ENCODE results near the gene LPGAT1. TPM values are rescaled to one million over a fixed set of nuclear protein-coding genes. Genes with fewer than 3 reads are reported as not detected.
"Not testable (repeated sequence)": the region's sequence is repeated elsewhere in the genome, so short reads cannot be mapped to it uniquely, and the experiment has no call there.

Gene LPGAT1
- polyA plus RNA-seq, 3 donors from 2014 or later: 29.1 to 63.3 (median 46.9) TPM

DNA sequence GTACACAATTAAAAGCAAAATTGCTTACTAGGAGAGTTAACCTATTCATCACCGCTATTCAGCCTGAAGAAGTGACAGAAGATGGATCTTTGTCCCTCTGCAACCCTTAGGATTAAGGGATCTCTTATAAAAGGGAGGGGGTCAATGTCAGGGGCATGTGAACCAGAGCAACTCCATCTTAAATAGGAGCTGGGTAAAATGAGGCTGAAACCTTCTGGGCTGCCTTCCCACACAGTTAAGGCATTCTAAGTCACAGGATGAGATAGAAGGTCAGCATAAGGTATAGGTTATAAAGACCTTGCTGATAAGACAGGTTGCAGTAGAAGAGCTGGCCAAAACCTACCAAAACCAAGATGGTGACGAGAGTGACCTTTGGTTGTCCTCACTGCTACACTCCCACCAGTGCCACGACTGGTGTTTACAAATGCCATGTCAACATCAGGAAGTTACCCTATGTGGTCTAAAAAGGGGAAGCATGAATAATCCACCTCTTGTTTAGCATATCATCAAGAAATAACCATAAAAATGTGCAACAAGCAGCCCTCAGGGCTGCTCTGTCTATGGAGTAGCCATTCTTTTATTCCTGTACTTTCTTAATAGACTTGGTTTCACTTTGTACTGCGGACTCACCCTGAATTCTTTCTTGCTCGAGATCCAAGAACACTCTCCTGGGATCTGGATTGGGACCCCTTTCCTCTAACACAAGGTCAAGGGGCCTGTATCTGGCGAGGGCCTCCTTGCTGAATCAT is 119.8 kb downstream of the LPGAT1 start:
- no peak for DNase-seq
- Mint-ChIP-seq H3K4me1 (no peaks in the 10 kb centered on the region), H3K27me3 (ENCODE audit: low read depth in 3 of 3) (no peaks in the 10 kb centered on the region), H3K4me3 (no peak overlapping the region), H3K36me3 (no peaks in the 10 kb centered on the region), H3K9me3 (no peaks in the 10 kb centered on the region), H3K27ac (no peak overlapping the region)

DNA sequence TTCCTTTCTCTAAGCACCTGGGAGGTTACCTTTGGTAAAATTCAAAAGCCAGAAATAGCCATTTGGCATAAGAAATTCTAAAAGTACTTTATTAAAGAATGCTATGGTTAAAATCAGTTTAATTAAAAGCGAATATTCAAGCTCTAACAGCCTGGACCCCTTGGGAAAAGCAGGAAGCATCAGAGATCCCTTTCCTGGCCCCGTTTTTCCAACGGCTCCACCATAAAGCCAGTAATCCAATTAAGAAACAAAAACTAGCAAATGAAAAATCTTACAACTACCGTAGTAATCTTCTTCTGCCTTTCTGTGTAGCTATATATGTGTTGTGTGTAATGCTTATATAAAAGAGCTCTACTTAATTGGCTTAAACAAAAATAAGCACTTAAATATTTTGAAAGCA is 121.6 kb downstream of the LPGAT1 start:
- no peak overlapping the region for H3K4me3 Mint-ChIP-seq
- no peaks in the 10 kb centered on the region for H3K36me3 Mint-ChIP-seq
- H3K27ac Mint-ChIP-seq: no peak overlapping the region
- no peak for DNase-seq
- H3K27me3 Mint-ChIP-seq (ENCODE audit: low read depth in 3 of 3): no peaks in the 10 kb centered on the region
- H3K9me3 Mint-ChIP-seq: no peaks in the 10 kb centered on the region
- no peaks in the 10 kb centered on the region for H3K4me1 Mint-ChIP-seq

DNA sequence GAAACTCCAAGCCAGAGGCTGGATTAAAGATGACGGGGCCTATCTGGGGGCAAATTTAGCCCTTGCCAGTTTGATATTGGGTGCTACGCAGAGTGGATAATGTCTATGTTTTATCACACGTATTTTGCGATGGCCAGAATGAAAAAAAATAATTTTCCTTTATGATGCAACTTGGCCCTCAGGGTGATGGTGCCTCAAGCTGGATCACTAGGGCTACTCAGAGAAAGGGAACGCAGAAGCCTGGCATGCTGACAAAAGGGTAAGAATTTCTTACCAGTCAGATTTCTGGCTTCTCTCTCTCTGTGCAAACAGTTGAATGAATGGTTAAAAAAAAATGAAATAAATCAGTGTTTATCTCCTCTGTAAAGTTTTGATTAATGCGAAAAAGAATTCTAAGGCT is 122.6 kb downstream of the LPGAT1 start:
- Mint-ChIP-seq H3K4me1 (no peaks in the 10 kb centered on the region), H3K27ac (no peak overlapping the region), H3K9me3 (no peaks in the 10 kb centered on the region), H3K27me3 (ENCODE audit: low read depth in 3 of 3) (no peaks in the 10 kb centered on the region), H3K4me3 (no peak overlapping the region), H3K36me3 (no peaks in the 10 kb centered on the region)
- DNase-seq: no peak

DNA sequence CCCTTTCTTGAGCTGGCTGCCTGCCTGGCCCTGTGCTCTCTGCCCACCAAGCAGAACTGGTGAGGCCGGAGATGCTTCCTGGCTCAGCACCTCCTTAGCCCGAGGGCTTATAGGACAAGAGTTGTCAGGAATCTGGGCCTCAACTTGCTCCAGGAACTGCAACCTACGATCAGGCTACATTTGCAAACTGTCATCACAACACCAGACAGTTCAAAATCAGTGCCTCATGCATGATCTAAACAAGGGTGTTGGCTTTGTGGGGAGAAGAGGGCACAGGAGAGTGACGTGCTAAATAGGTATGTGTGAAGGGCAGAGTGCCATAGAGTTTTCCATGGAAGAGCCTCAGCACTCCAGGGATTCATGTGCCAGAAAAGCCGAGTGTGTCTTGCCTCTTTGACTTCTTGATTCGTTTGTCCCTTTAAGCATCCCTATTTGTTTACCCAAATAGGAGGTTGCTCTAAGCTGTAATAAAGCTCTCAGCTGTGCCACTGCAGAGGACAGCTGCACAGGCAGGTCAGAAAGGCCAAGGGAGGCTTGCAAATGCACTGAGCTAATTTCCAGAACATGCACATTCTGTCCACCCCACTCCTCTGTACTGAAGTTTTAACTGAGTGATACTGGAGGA is 125.0 kb downstream of the LPGAT1 start:
- no peaks in the 10 kb centered on the region for H3K9me3 Mint-ChIP-seq
- no peaks in the 10 kb centered on the region for H3K4me1 Mint-ChIP-seq
- no peak for DNase-seq
- H3K4me3 Mint-ChIP-seq: no peak overlapping the region
- peaks cover under 1 to 4% (median 2%) of the 10 kb centered on the region in 3 donors for H3K27me3 Mint-ChIP-seq (ENCODE audit: low read depth in 3 of 3)
- H3K36me3 Mint-ChIP-seq: no peaks in the 10 kb centered on the region
- H3K27ac Mint-ChIP-seq: no peak overlapping the region

DNA sequence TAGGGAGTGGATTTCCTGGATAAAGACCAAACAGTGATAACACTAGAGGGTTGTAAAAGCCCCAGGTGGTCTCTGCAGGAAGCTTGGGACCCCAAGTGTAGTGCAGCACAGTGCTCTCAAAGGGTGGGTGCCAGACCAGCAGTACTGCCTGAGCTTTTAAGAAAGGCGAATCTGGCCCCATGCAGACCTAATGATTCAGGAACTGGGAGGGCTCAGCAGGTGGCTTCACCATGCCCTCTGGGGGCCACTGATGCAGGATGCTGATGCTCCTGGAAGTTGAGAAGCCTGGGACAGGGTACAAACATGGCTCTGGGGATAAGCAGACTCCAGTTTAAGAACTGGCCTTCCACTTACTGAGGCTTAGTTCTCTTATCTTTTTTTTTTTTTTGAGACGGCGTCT is 126.0 kb downstream of the LPGAT1 start:
- DNase-seq: no peak
- H3K4me1 Mint-ChIP-seq: peaks cover 0 to under 1% of the 10 kb centered on the region in 2 donors
- H3K4me3 Mint-ChIP-seq: no peak overlapping the region
- no peaks in the 10 kb centered on the region for H3K36me3 Mint-ChIP-seq
- no peak overlapping the region for H3K27ac Mint-ChIP-seq
- no peaks in the 10 kb centered on the region for H3K9me3 Mint-ChIP-seq
- peaks cover 2 to 4% (median 2%) of the 10 kb centered on the region in 3 donors for H3K27me3 Mint-ChIP-seq (ENCODE audit: low read depth in 3 of 3)

DNA sequence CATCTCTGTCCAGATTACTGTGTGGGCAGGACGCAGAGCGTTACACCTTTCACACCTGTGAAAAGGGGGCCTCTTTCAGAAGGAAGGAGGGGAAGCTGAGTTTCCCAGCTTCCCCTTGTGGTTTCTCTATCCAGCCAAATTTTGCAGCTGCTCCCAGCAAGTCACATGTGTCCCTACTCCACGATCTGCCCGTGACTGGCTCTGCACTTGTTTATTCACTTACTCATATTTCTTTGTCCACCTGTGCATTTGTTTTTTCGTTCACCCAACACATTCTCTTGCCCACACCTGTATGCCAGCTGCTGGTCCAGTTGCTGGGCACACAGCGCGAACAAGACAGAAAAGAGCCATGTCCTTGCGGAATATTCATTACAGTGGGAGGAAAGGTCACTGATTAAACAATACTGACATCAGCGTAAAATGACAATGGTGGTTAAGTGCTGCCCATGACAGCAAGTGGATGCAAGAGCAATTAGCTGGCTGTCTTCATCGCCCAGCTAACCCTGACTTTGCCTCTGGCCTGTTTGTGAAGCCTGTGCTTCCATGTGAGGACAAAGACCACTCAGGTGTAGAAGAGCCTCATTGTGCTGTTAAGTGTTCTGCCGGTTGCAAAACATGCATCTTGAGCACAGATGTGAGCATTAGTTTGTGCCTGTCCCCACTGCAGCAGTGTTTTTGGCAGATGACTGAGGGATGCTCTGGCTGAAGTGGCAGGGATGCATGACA is 126.6 kb downstream of the LPGAT1 start:
- peaks cover 0 to 4% of the 10 kb centered on the region in 2 donors for H3K4me1 Mint-ChIP-seq
- H3K4me3 Mint-ChIP-seq: no peak overlapping the region
- no peak overlapping the region for H3K27ac Mint-ChIP-seq
- DNase-seq: no peak
- H3K27me3 Mint-ChIP-seq (ENCODE audit: low read depth in 3 of 3): peaks cover 2 to 6% (median 4%) of the 10 kb centered on the region in 3 donors
- no peaks in the 10 kb centered on the region for H3K36me3 Mint-ChIP-seq
- H3K9me3 Mint-ChIP-seq: no peaks in the 10 kb centered on the region

DNA sequence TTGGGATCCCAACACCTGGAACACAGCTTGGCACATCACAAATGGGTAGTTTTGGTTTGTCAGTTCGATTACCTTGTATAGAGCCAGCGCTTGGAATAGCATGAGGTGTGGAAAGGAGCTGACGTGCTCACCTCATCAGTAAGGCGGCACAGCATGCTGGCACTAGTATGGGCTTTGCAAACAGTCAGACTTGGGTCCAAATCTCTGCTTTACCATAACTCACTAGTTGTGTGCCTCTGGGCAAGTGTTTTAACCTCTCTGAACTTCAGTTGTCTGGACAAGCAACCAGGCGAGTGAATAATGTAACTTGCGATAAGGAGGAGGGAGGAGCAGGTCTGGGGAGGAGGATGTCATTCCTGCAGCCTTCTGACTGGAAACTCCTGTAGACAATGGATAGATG is 128.8 kb downstream of the LPGAT1 start:
- Mint-ChIP-seq H3K4me3 (no peak overlapping the region), H3K27me3 (ENCODE audit: low read depth in 3 of 3) (peaks cover 3 to 8% (median 4%) of the 10 kb centered on the region in 3 donors), H3K36me3 (no peaks in the 10 kb centered on the region), H3K4me1 (peaks cover 19 to 22% of the 10 kb centered on the region in 2 donors), H3K9me3 (no peaks in the 10 kb centered on the region), H3K27ac (no peak overlapping the region)
- DNase-seq: no peak

DNA sequence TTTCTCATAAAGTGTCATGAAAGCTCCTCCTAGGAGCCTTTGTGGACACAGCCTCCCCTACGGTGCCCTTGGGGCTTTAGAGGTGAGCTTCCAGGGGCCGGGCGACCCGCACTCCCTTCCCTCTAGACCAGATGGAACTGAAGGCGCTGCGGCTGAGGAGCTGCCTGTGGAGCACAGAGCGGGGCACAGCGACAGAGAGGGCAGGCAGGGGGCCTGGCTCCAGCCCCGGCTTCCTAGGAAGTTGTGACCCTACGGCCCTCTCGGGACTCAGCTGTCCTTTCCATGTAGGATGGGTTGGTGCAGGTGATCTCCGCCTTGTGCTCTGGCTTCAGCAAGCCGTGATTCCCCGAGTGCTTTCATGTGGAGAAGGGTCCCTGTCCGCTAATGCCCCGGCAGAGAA is 131.5 kb downstream of the LPGAT1 start:
- peak overlapping the region in 4 of 5 donors; percentile 69 to 81 (median 78) for H3K4me3 Mint-ChIP-seq
- peak overlapping the region in 1 of 6 donors; percentile 50 for H3K27ac Mint-ChIP-seq
- peaks cover 0 to 3% (median 0%) of the 10 kb centered on the region in 3 donors for H3K36me3 Mint-ChIP-seq
- peaks cover 0 to 4% (median 2%) of the 10 kb centered on the region in 6 donors for H3K9me3 Mint-ChIP-seq
- H3K27me3 Mint-ChIP-seq (ENCODE audit: low read depth in 3 of 3): peaks cover 4 to 8% (median 8%) of the 10 kb centered on the region in 3 donors
- DNase-seq: no peak
- peaks cover 46 to 47% of the 10 kb centered on the region in 2 donors for H3K4me1 Mint-ChIP-seq

DNA sequence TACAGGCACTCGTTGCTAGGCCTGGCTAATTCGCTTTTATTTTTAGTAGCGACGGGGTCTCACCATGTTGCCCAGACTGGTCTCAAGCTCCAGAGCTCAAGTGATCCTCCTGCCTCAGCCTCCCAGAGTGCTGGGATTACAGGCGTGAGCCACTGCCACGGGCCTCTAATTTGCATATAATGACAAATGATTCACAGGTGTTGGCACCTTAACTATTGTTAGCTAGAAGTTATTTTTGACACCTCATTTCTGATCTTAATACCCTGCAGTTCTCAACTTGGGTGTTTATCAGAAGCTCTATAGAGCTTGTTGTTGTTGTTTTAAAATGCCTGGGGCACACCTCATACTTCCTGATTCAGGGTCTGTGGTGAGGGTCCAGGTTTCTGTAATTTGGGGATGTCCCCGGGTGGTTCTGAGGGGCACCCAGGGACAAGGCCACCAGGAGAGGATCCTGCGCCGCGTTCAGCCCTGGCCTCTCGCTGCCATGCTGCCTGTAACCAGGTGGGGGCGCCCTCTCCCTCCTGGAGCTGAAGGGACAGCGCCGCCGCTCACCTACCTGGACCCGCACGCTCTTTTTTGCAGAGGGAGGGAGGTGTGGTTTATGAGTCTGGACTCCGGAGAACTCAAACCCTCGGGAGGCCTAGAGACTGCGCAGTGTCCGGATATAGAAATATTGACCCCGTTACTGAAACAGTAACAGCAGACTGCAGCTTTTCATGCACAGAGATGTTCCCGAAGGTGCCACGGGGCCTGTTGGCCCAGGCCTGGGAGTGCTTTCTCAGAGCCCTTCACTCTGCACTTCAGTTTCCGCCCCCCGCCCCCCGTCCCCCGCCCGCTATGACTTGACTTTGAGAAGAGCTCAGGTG is 132.2 kb downstream of the LPGAT1 start:
- DNase-seq: peak; percentile 79 to 80 (median 79)
- peaks cover 4 to 8% (median 8%) of the 10 kb centered on the region in 3 donors for H3K27me3 Mint-ChIP-seq (ENCODE audit: low read depth in 3 of 3)
- H3K9me3 Mint-ChIP-seq: peaks cover 0 to 11% (median 3%) of the 10 kb centered on the region in 6 donors
- peaks cover 52 to 53% of the 10 kb centered on the region in 2 donors for H3K4me1 Mint-ChIP-seq
- H3K36me3 Mint-ChIP-seq: peaks cover 0 to 6% (median 4%) of the 10 kb centered on the region in 3 donors
- H3K27ac Mint-ChIP-seq: peak overlapping the region in 4 of 6 donors; percentile 17 to 85 (median 27)
- peak overlapping the region; percentile 69 to 81 (median 77) for H3K4me3 Mint-ChIP-seq

DNA sequence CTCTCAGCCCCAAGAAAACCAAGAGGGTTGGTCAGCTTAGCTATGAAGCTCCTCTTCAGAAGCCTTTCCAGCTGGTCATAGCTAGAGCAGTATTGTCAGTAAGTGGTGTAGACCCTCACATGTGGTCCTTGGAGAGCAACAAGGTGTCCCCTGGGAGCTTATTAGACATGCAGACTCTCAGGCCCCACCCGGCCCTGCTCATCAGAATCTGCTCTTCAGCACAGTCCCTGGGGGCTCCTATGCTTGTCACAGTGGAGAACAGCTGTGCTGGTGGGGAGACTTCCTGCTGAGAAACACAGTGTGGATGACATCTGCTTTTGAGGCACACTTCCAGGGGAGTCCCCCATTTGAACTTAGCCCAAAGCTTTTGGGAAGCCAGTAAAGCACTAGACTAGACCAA is 133.2 kb downstream of the LPGAT1 start:
- DNase-seq: peak in 1 of 3 donors; percentile 7
- Mint-ChIP-seq H3K27me3 (ENCODE audit: low read depth in 3 of 3) (peaks cover 4 to 8% (median 8%) of the 10 kb centered on the region in 3 donors), H3K4me1 (peaks cover 57 to 63% of the 10 kb centered on the region in 2 donors), H3K9me3 (peaks cover 0 to 11% (median 3%) of the 10 kb centered on the region in 6 donors), H3K36me3 (peaks cover 0 to 6% (median 4%) of the 10 kb centered on the region in 3 donors), H3K4me3 (peak overlapping the region in 1 of 5 donors; percentile 59), H3K27ac (peak overlapping the region in 3 of 6 donors; percentile 63 to 79 (median 72))

DNA sequence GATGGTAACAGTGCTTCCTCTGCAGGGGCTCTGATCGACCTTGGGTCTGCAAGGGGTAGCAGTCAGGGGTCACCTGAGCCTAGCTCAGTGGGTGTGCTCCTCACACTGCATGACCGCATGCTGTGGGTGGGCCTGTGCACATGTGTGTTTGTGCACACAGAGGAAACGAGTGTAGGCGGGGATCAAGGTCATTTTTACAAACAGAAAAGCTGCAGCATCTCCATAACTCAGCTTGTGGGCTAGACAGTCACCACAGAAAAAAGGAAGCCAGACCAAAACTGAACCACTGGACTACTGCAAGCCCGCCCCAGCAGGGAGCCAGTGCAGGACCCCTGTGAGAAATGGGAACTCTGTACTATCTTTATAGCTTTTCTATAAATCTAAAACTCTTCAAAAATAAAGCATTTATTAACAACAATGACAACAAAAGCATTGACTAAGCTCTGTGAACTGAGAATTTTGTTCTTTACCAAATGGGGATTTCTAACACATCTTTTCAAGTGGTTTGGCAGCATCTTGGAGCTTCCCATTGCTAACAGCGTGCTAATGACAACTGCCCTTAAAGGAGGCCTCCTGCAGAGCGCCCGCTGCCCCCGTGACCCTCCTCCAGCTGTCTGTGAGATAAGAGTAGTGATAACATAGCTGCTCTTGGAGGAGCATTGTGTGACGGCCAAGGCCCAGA is 135.3 kb downstream of the LPGAT1 start:
- Mint-ChIP-seq H3K4me3 (peak overlapping the region; percentile 50 to 83 (median 65)), H3K27me3 (ENCODE audit: low read depth in 3 of 3) (peaks cover 0 to 7% (median 5%) of the 10 kb centered on the region in 3 donors), H3K27ac (peak overlapping the region; percentile 75 to 94 (median 86)), H3K9me3 (peaks cover 0 to 11% (median 3%) of the 10 kb centered on the region in 6 donors), H3K36me3 (peaks cover 0 to 6% (median 4%) of the 10 kb centered on the region in 3 donors), H3K4me1 (peaks cover 76 to 84% of the 10 kb centered on the region in 2 donors)
- peak; percentile 57 to 60 (median 58) for DNase-seq

DNA sequence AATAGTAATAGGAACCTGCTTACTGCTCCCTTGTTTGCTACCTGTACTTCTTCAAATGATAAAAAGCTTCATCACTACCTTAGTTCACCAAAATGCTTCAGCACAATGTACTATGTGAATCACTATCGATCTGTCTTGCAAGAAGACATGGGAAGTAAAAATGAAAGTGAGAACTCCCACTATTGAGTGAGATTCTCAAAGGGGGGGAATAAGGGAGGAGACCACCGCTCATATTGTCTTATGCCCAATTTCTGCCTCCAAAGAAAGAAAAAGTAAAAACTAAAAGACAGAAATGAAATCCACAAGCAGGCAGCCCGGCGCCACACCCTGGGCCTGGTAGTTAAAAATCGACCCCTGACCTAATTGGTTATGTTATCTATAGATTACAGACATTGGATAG is 136.7 kb downstream of the LPGAT1 start:
- not testable (repeated sequence) for DNase-seq; H3K27me3 Mint-ChIP-seq (ENCODE audit: low read depth in 3 of 3); H3K36me3 Mint-ChIP-seq
- Mint-ChIP-seq H3K4me1 (peaks cover 81 to 98% of the 10 kb centered on the region in 2 donors), H3K27ac (peak overlapping the region; percentile 46 to 94 (median 82)), H3K4me3 (peak overlapping the region in 4 of 5 donors; percentile 36 to 57 (median 46)), H3K9me3 (peaks cover 0 to 11% (median 3%) of the 10 kb centered on the region in 6 donors)

All from immature natural killer cell (primary cell).